Measurements from ENCODE around the gene SGPP1.

- TF ChIP-seq, protein P1, sequence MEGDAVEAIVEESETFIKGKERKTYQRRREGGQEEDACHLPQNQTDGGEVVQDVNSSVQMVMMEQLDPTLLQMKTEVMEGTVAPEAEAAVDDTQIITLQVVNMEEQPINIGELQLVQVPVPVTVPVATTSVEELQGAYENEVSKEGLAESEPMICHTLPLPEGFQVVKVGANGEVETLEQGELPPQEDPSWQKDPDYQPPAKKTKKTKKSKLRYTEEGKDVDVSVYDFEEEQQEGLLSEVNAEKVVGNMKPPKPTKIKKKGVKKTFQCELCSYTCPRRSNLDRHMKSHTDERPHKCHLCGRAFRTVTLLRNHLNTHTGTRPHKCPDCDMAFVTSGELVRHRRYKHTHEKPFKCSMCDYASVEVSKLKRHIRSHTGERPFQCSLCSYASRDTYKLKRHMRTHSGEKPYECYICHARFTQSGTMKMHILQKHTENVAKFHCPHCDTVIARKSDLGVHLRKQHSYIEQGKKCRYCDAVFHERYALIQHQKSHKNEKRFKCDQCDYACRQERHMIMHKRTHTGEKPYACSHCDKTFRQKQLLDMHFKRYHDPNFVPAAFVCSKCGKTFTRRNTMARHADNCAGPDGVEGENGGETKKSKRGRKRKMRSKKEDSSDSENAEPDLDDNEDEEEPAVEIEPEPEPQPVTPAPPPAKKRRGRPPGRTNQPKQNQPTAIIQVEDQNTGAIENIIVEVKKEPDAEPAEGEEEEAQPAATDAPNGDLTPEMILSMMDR (IDR thresholded peaks at IDR 0.05), result no peak
- no peak for TF ChIP-seq POLR2A (IDR thresholded peaks at IDR 0.05)
Observed at GRCh38 chr14:63773504-63773903, 45.6 kb upstream of the SGPP1 start.
